Right atrium auricular region (tissue), 2 donors: ENCODE measurements around the gene SUN1. TPM values are rescaled to one million over a fixed set of nuclear protein-coding genes. Genes with fewer than 3 reads are reported as not detected.

Experiments used
- DNase-seq: peaks from one replicate; pipeline ENCODE4 v3.0.0-alpha.2; 2019; ENCODE audit warnings: low spot score
- H3K27ac ChIP-seq, 2 donors: fragments of 200-600 bp; sonication (generic); 1 replicate in 1 of 2; 2 replicates in 1 of 2; pipeline ENCODE4 v1.5.1; 2016 to 2019
- H3K27me3 ChIP-seq, 2 donors: fragments of 200-600 bp; sonication (generic); one replicate each; pipeline versions ENCODE4 v1.5.1 to v1.6.0; 2017 to 2019
- H3K36me3 ChIP-seq: fragments of 200-600 bp; sonication (generic); one replicate; pipeline ENCODE4 v1.5.1; 2016
- H3K4me1 ChIP-seq, 2 donors: fragments of 200-600 bp; sonication (generic); one replicate each; pipeline versions ENCODE4 v1.5.1 to v1.6.0; 2017 to 2019
- H3K4me3 ChIP-seq, 2 donors: fragments of 200-600 bp; sonication (generic); 1 replicate in 1 of 2; 2 replicates in 1 of 2; pipeline ENCODE4 v1.5.1; 2017 to 2019; ENCODE audit warnings: mild to moderate bottlenecking in 1 of 2, moderate library complexity in 1 of 2
- H3K9me3 ChIP-seq, 2 donors: fragments of 200-600 bp; sonication (generic); one replicate each; pipeline ENCODE4 v1.5.1; 2019
- total RNA-seq, 2 donors: library from RNA; depleted of rRNA; stranded (reverse); fragments of >200 nt; gene quantifications; one replicate each; pipeline ENCODE4 v1.1.0, GENCODE V29; 2016
- TF ChIP-seq, protein P1 (sequence below), 2 donors: fragments of 200-600 bp; sonication (generic); IDR thresholded peaks; one replicate each; pipeline ENCODE4 v1.5.1; 2019; ENCODE audit warnings: antibody characterized with exemption in 2 of 2

SUN1 gene
- total RNA-seq, 2 donors from 2014 or later, result 84.4 to 97.5 TPM

GRCh38 chr7:892648-893593 lies 60.6 kb downstream of the SUN1 start:
- TF ChIP-seq, protein P1, sequence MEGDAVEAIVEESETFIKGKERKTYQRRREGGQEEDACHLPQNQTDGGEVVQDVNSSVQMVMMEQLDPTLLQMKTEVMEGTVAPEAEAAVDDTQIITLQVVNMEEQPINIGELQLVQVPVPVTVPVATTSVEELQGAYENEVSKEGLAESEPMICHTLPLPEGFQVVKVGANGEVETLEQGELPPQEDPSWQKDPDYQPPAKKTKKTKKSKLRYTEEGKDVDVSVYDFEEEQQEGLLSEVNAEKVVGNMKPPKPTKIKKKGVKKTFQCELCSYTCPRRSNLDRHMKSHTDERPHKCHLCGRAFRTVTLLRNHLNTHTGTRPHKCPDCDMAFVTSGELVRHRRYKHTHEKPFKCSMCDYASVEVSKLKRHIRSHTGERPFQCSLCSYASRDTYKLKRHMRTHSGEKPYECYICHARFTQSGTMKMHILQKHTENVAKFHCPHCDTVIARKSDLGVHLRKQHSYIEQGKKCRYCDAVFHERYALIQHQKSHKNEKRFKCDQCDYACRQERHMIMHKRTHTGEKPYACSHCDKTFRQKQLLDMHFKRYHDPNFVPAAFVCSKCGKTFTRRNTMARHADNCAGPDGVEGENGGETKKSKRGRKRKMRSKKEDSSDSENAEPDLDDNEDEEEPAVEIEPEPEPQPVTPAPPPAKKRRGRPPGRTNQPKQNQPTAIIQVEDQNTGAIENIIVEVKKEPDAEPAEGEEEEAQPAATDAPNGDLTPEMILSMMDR (IDR thresholded peaks at IDR 0.05), result no peak
- no peak for DNase-seq

DNA sequence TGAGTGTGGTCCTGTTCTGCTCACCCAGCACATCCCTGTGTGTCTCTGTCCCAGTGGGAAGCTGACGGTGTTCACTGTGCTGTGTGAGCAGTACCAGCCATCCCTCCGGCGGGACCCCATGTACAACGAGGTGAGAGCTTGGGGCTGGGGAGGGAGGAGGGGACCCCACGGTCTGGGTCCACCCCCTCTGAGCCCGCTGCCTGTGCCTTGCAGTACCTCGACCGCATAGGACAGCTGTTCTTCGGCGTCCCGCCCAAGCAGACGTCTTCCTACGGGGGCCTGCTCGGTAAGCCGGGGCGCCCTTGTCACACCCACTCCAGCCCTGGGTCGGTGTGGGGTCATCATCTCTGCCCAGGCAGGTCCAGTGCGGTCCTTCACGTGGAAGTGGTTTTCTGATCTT lies 61.4 kb downstream of the SUN1 start:
- no peaks in the 10 kb centered on the region for H3K9me3 ChIP-seq
- H3K4me3 ChIP-seq, result no peak overlapping the region
- H3K36me3 ChIP-seq, result peaks cover 78% of the 10 kb centered on the region
- H3K27ac ChIP-seq, result no peak overlapping the region
- TF ChIP-seq, protein P1 (IDR thresholded peaks at IDR 0.05), result no peak
- H3K27me3 ChIP-seq, result no peaks in the 10 kb centered on the region
- H3K4me1 ChIP-seq, result peaks cover 0 to 14% of the 10 kb centered on the region in 2 donors
- DNase-seq, result no peak

More at GRCh38 chr7:892648-893593, 60.6 kb downstream of the SUN1 start:
- H3K4me1 ChIP-seq, result peaks cover 0 to 8% of the 10 kb centered on the region in 2 donors
- peaks cover 82% of the 10 kb centered on the region for H3K36me3 ChIP-seq
- no peaks in the 10 kb centered on the region for H3K27me3 ChIP-seq
- no peak overlapping the region for H3K27ac ChIP-seq
- no peaks in the 10 kb centered on the region for H3K9me3 ChIP-seq
- no peak overlapping the region for H3K4me3 ChIP-seq

GRCh38 chr7:894164-894867 lies 62.0 kb downstream of the SUN1 start:
- peaks cover 72% of the 10 kb centered on the region for H3K36me3 ChIP-seq
- H3K9me3 ChIP-seq, result no peaks in the 10 kb centered on the region
- TF ChIP-seq, protein P1 (IDR thresholded peaks at IDR 0.05), result no peak
- peaks cover 0 to 14% of the 10 kb centered on the region in 2 donors for H3K4me1 ChIP-seq
- H3K27me3 ChIP-seq, result no peaks in the 10 kb centered on the region
- H3K4me3 ChIP-seq, result no peak overlapping the region
- no peak overlapping the region for H3K27ac ChIP-seq
- DNase-seq, result no peak

- Histone ChIP-seq H3K36me3 (peaks cover 70% of the 10 kb centered on the region), H3K27me3 (no peaks in the 10 kb centered on the region), H3K9me3 (no peaks in the 10 kb centered on the region), H3K27ac (no peak overlapping the region), H3K4me3 (no peak overlapping the region), H3K4me1 (peaks cover 0 to 14% of the 10 kb centered on the region in 2 donors)
- TF ChIP-seq, protein P1 (IDR thresholded peaks at IDR 0.05), result no peak
- no peak for DNase-seq
These were observed 62.7 kb downstream of the SUN1 start for GRCh38 chr7:894927-895450.

- Histone ChIP-seq H3K27ac (no peak overlapping the region), H3K4me3 (no peak overlapping the region), H3K36me3 (peaks cover 70% of the 10 kb centered on the region), H3K4me1 (peaks cover 0 to 14% of the 10 kb centered on the region in 2 donors), H3K9me3 (no peaks in the 10 kb centered on the region), H3K27me3 (no peaks in the 10 kb centered on the region)
- TF ChIP-seq, protein P1 (IDR thresholded peaks at IDR 0.05), result no peak
- no peak for DNase-seq
These were observed 63.3 kb downstream of the SUN1 start for GRCh38 chr7:895451-896052.
